ENCODE measurements around the gene AFAP1. TPM values are rescaled to one million over a fixed set of nuclear protein-coding genes. Genes with fewer than 3 reads are reported as not detected.

AFAP1 gene, protein sequence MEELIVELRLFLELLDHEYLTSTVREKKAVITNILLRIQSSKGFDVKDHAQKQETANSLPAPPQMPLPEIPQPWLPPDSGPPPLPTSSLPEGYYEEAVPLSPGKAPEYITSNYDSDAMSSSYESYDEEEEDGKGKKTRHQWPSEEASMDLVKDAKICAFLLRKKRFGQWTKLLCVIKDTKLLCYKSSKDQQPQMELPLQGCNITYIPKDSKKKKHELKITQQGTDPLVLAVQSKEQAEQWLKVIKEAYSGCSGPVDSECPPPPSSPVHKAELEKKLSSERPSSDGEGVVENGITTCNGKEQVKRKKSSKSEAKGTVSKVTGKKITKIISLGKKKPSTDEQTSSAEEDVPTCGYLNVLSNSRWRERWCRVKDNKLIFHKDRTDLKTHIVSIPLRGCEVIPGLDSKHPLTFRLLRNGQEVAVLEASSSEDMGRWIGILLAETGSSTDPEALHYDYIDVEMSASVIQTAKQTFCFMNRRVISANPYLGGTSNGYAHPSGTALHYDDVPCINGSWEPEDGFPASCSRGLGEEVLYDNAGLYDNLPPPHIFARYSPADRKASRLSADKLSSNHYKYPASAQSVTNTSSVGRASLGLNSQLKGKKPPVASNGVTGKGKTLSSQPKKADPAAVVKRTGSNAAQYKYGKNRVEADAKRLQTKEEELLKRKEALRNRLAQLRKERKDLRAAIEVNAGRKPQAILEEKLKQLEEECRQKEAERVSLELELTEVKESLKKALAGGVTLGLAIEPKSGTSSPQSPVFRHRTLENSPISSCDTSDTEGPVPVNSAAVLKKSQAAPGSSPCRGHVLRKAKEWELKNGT
- 53.7 and 57.6 TPM in 2 replicates for total RNA-seq

- Mint-ChIP-seq H3K27me3 (ENCODE audit: low read depth) (peaks cover 8% of the 10 kb centered on the region), H3K9me3 (no peaks in the 10 kb centered on the region), H3K27ac (no peak within 1 kb of the TSS), H3K4me3 (ENCODE audit: low read depth) (peak within 1 kb of the TSS; percentile 57), H3K4me1 (ENCODE audit: low read depth) (peaks cover 25% of the 10 kb centered on the region), H3K36me3 (ENCODE audit: low read depth) (no peaks in the 10 kb centered on the region)
- peak; percentile 84 for DNase-seq (ENCODE audit: low spot score)
- intact Hi-C loops (cut with micrococcal nuclease) = loop anchor here (1.0 to 5.0 kb wide), 2 partner anchors 30 to 62 kb away; no protein-coding TSS in a partner anchor
These were observed at the start of gene AFAP1 for GRCh38 chr4:7939377-7940108. Gene AFAP1 (minus strand): TSS chr4:7939861. CDS start chr4:7872078, 67,783 bp downstream.

- DNase-seq (ENCODE audit: low spot score) = no peak
- intact Hi-C loops (cut with micrococcal nuclease) = no loop called here
- H3K27me3 Mint-ChIP-seq (ENCODE audit: low read depth) = no peaks in the 10 kb centered on the region
These were observed 48.8 kb upstream of the AFAP1 start for GRCh38 chr4:7988437-7988836.

GRCh38 chr4:7987148-7987989, 47.7 kb upstream of the AFAP1 start:
- H3K36me3 Mint-ChIP-seq (ENCODE audit: low read depth) = no peaks in the 10 kb centered on the region
- DNase-seq (ENCODE audit: low spot score) = peak; percentile 62
- H3K27ac Mint-ChIP-seq = no peak overlapping the region
- no peaks in the 10 kb centered on the region for H3K9me3 Mint-ChIP-seq
- peaks cover 6% of the 10 kb centered on the region for H3K4me1 Mint-ChIP-seq (ENCODE audit: low read depth)
- no peaks in the 10 kb centered on the region for H3K27me3 Mint-ChIP-seq (ENCODE audit: low read depth)
- intact Hi-C loops (cut with micrococcal nuclease) = loop anchor here (1.0 to 2.0 kb wide), 2 partner anchors 15 to 183 kb away; no protein-coding TSS in a partner anchor
- H3K4me3 Mint-ChIP-seq (ENCODE audit: low read depth) = no peak overlapping the region

More at GRCh38 chr4:7988437-7988836, 48.8 kb upstream of the AFAP1 start:
- H3K36me3 Mint-ChIP-seq (ENCODE audit: low read depth) = no peaks in the 10 kb centered on the region
- no peak overlapping the region for H3K4me3 Mint-ChIP-seq (ENCODE audit: low read depth)
- H3K4me1 Mint-ChIP-seq (ENCODE audit: low read depth) = peaks cover 6% of the 10 kb centered on the region
- H3K9me3 Mint-ChIP-seq = no peaks in the 10 kb centered on the region
- no peak overlapping the region for H3K27ac Mint-ChIP-seq

DNA sequence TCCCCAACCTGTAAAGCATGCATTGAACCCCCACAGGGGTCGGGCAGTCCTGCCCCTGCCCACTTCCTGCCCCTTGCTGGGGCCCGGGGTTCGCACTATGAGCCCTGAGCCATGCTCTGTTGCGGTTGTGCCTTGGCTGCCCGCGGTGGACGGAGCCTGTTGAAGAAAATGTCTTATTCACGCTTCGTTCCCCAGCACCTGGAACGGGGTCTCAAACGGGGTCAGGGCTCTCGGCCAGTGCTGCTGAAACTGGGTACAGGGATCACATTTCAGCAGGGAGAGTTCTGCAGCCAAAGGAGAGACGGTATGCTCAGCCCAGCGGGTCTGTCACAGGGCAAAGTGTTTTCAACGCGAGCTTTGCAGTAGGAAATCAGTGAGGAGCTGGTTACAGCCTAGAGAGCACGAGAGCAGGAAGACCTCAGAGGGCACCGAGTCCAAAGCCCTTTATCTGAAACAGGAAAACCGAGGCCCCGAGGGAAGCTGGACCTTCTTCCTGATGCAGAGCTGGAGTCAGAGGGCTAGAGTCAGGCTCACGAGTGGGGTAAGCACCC, 46.3 kb upstream of the AFAP1 start:
- intact Hi-C loops (cut with micrococcal nuclease) = loop anchor here (2.0 kb wide), 1 partner anchor 13 kb away; no protein-coding TSS in a partner anchor
- Mint-ChIP-seq H3K9me3 (no peaks in the 10 kb centered on the region), H3K4me3 (ENCODE audit: low read depth) (no peak overlapping the region), H3K27me3 (ENCODE audit: low read depth) (no peaks in the 10 kb centered on the region), H3K4me1 (ENCODE audit: low read depth) (peaks cover 9% of the 10 kb centered on the region), H3K36me3 (ENCODE audit: low read depth) (no peaks in the 10 kb centered on the region), H3K27ac (no peak overlapping the region)
- DNase-seq (ENCODE audit: low spot score) = no peak

DNA sequence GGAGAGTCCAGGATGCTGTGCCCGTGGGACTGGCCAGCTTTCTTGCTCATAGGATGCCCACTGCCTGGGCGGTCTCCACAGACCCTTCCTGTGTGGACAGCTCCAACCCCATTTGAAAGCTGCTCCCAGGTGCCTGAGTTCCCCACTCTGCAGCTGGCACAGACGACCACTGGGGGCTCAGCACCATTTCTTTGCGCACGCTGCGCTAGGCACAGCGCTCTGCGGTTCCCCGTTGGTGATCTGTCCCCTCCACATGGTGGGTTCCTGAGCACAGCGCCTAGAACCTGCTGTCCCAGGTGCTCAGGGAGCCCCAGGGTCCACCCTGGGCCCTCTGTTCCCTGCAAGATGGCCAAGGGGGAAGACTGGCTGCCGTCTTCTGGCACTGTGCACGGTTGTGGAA, 45.4 kb upstream of the AFAP1 start:
- no peaks in the 10 kb centered on the region for H3K9me3 Mint-ChIP-seq
- H3K27ac Mint-ChIP-seq = no peak overlapping the region
- DNase-seq (ENCODE audit: low spot score) = no peak
- intact Hi-C loops (cut with micrococcal nuclease) = no loop called here
- peaks cover 9% of the 10 kb centered on the region for H3K4me1 Mint-ChIP-seq (ENCODE audit: low read depth)
- no peaks in the 10 kb centered on the region for H3K27me3 Mint-ChIP-seq (ENCODE audit: low read depth)
- H3K4me3 Mint-ChIP-seq (ENCODE audit: low read depth) = no peak overlapping the region
- no peaks in the 10 kb centered on the region for H3K36me3 Mint-ChIP-seq (ENCODE audit: low read depth)

- peaks cover 11% of the 10 kb centered on the region for H3K4me1 Mint-ChIP-seq (ENCODE audit: low read depth)
- H3K4me3 Mint-ChIP-seq (ENCODE audit: low read depth) = no peak overlapping the region
- no peak for DNase-seq (ENCODE audit: low spot score)
- intact Hi-C loops (cut with micrococcal nuclease) = no loop called here
- no peaks in the 10 kb centered on the region for H3K27me3 Mint-ChIP-seq (ENCODE audit: low read depth)
- no peaks in the 10 kb centered on the region for H3K9me3 Mint-ChIP-seq
- no peaks in the 10 kb centered on the region for H3K36me3 Mint-ChIP-seq (ENCODE audit: low read depth)
- no peak overlapping the region for H3K27ac Mint-ChIP-seq
These were observed 44.7 kb upstream of the AFAP1 start for GRCh38 chr4:7984286-7984925.

DNA sequence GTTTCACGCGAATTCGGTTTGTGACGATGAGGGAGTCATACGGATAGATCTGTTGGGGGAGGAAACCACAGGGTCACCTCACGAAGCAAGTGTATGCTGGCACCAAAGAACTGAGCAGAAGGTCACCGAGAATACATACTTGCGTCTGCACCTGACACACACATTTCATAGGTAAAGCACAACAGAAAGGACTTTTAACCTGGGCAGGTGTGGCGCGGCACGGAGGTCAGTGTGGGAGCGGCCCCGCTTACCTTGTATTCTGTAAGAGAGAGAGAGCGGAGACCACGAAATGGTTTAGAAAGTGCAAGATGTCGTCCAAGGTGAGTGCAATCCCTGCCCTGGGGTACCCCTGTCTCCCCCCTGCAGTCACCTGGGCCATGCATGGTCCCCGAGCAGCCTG, 43.6 kb upstream of the AFAP1 start:
- no peak for DNase-seq (ENCODE audit: low spot score)
- no peaks in the 10 kb centered on the region for H3K27me3 Mint-ChIP-seq (ENCODE audit: low read depth)
- H3K36me3 Mint-ChIP-seq (ENCODE audit: low read depth) = no peaks in the 10 kb centered on the region
- H3K4me3 Mint-ChIP-seq (ENCODE audit: low read depth) = no peak overlapping the region
- peaks cover 13% of the 10 kb centered on the region for H3K4me1 Mint-ChIP-seq (ENCODE audit: low read depth)
- intact Hi-C loops (cut with micrococcal nuclease) = no loop called here
- H3K9me3 Mint-ChIP-seq = no peaks in the 10 kb centered on the region
- no peak overlapping the region for H3K27ac Mint-ChIP-seq

- DNase-seq (ENCODE audit: low spot score) = no peak
- H3K4me1 Mint-ChIP-seq (ENCODE audit: low read depth) = peaks cover 20% of the 10 kb centered on the region
- intact Hi-C loops (cut with micrococcal nuclease) = no loop called here
- H3K9me3 Mint-ChIP-seq = no peaks in the 10 kb centered on the region
- no peak overlapping the region for H3K27ac Mint-ChIP-seq
- H3K36me3 Mint-ChIP-seq (ENCODE audit: low read depth) = no peaks in the 10 kb centered on the region
- no peak overlapping the region for H3K4me3 Mint-ChIP-seq (ENCODE audit: low read depth)
- H3K27me3 Mint-ChIP-seq (ENCODE audit: low read depth) = no peaks in the 10 kb centered on the region
These were observed 42.2 kb upstream of the AFAP1 start for GRCh38 chr4:7981738-7982394.

GRCh38 chr4:7980036-7980435, 40.4 kb upstream of the AFAP1 start:
- Mint-ChIP-seq H3K4me3 (ENCODE audit: low read depth) (no peak overlapping the region), H3K27ac (no peak overlapping the region)
- intact Hi-C loops (cut with micrococcal nuclease) = no loop called here

GRCh38 chr4:7979652-7979968, 39.9 kb upstream of the AFAP1 start:
- H3K27ac Mint-ChIP-seq = no peak overlapping the region
- H3K27me3 Mint-ChIP-seq (ENCODE audit: low read depth) = no peaks in the 10 kb centered on the region
- no peak for DNase-seq (ENCODE audit: low spot score)
- H3K9me3 Mint-ChIP-seq = no peaks in the 10 kb centered on the region
- intact Hi-C loops (cut with micrococcal nuclease) = no loop called here
- H3K36me3 Mint-ChIP-seq (ENCODE audit: low read depth) = peaks cover 7% of the 10 kb centered on the region
- peaks cover 19% of the 10 kb centered on the region for H3K4me1 Mint-ChIP-seq (ENCODE audit: low read depth)
- no peak overlapping the region for H3K4me3 Mint-ChIP-seq (ENCODE audit: low read depth)

More at GRCh38 chr4:7980036-7980435, 40.4 kb upstream of the AFAP1 start:
- Mint-ChIP-seq H3K9me3 (no peaks in the 10 kb centered on the region), H3K4me1 (ENCODE audit: low read depth) (peaks cover 19% of the 10 kb centered on the region), H3K27me3 (ENCODE audit: low read depth) (no peaks in the 10 kb centered on the region), H3K36me3 (ENCODE audit: low read depth) (peaks cover 5% of the 10 kb centered on the region)
- DNase-seq (ENCODE audit: low spot score) = no peak

Measured in activated T-helper 2 cell treated with anti-CD3 and anti-CD28 coated beads, Interferon-gamma antibody, Interleukin-2, Interleukin-4, amounts not matched to agents 10 μg/mL and 5 μg/mL and 100 μg/mL, durations not matched to agents 14 hours and 24 hours and 36 hours (primary cell).